ENCODE measurements around the gene SLC5A10. TPM values are rescaled to one million over a fixed set of nuclear protein-coding genes. Genes with fewer than 3 reads are reported as not detected.

The SLC5A10 gene
- polyA plus RNA-seq, 1 of the 3 experiments (the other 2 are of a cell fraction), result not detected

DNA sequence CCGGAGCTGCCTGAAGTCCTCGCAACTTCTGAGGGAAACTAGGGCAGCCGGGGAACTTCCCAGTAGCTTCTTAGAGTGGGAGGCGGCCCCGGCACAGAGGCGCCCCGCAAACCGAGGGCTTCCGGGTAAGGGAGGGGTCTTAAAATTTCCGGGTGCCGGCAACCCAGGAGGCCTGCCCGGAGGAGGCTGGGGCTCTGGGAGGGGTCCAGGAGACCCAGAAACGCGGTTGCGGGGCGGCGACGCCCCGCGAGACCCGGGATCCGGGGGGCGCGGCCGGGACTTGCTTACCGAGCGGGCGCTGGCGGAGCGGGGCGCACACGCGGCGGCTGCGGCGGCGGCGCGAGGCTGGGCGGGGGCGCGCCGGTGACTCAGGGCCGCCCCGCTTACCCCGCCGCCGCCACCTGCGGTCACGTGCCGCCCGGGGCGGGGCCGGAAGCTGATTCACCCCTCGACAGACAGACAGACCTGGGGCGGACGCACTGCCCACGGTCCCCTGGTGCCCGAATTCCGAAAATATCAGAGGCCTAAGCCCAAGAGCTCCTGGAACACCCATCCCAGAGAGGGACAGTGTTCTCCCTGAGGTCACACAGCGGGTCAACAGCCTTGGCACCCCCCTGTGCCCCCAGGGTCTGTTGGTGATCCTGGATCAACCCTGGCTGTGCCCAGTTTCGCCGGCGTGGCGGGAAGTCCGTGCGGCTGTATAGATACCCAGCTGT lies 52.6 kb downstream of the SLC5A10 start, which contains the start of gene FAM83G (continued):
- TF ChIP-seq, protein P1, sequence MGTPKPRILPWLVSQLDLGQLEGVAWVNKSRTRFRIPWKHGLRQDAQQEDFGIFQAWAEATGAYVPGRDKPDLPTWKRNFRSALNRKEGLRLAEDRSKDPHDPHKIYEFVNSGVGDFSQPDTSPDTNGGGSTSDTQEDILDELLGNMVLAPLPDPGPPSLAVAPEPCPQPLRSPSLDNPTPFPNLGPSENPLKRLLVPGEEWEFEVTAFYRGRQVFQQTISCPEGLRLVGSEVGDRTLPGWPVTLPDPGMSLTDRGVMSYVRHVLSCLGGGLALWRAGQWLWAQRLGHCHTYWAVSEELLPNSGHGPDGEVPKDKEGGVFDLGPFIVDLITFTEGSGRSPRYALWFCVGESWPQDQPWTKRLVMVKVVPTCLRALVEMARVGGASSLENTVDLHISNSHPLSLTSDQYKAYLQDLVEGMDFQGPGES (IDR thresholded peaks at IDR 0.05; ENCODE audit: low read depth, low read length), result no peak
- TF ChIP-seq, protein P2, sequence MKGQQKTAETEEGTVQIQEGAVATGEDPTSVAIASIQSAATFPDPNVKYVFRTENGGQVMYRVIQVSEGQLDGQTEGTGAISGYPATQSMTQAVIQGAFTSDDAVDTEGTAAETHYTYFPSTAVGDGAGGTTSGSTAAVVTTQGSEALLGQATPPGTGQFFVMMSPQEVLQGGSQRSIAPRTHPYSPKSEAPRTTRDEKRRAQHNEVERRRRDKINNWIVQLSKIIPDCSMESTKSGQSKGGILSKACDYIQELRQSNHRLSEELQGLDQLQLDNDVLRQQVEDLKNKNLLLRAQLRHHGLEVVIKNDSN (IDR thresholded peaks at IDR 0.05; ENCODE audit: borderline replicate concordance, low read depth), result peak; percentile 93
- peak; percentile 81 for TF ChIP-seq FOSL2 (IDR thresholded peaks at IDR 0.05; ENCODE audit: borderline replicate concordance, low read depth)
- TF ChIP-seq ELF1 (IDR thresholded peaks at IDR 0.05), result peak; percentile 37; the same call in 1 of the 2 replicates
- TF ChIP-seq SMC3 (IDR thresholded peaks at IDR 0.05; ENCODE audit: low read depth, low read length), result no peak
- TF ChIP-seq GABPA (IDR thresholded peaks at IDR 0.05; ENCODE audit: low read depth), result peak; percentile 38; the same call in 1 of the 2 replicates
- TF ChIP-seq, protein P3, sequence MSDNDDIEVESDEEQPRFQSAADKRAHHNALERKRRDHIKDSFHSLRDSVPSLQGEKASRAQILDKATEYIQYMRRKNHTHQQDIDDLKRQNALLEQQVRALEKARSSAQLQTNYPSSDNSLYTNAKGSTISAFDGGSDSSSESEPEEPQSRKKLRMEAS (IDR thresholded peaks at IDR 0.05; ENCODE audit: low read depth), result peak; percentile 41; the same call in 1 of the 2 replicates
- no peak; the same call in 1 of the 2 replicates for TF ChIP-seq POLR2AphosphoS5 (IDR thresholded peaks at IDR 0.05; ENCODE audit: low read depth, low read length)
- TF ChIP-seq MEF2A (IDR thresholded peaks at IDR 0.05; ENCODE audit: borderline replicate concordance, low read depth), result no peak
- TF ChIP-seq NFIC (IDR thresholded peaks at IDR 0.05; ENCODE audit: borderline replicate concordance), result no peak
- TF ChIP-seq, protein P4, sequence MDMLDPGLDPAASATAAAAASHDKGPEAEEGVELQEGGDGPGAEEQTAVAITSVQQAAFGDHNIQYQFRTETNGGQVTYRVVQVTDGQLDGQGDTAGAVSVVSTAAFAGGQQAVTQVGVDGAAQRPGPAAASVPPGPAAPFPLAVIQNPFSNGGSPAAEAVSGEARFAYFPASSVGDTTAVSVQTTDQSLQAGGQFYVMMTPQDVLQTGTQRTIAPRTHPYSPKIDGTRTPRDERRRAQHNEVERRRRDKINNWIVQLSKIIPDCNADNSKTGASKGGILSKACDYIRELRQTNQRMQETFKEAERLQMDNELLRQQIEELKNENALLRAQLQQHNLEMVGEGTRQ (IDR thresholded peaks at IDR 0.05; ENCODE audit: borderline replicate concordance, low read depth, low read length), result peak; percentile 42; the same call in 1 of the 2 replicates
- TF ChIP-seq, protein P5, sequence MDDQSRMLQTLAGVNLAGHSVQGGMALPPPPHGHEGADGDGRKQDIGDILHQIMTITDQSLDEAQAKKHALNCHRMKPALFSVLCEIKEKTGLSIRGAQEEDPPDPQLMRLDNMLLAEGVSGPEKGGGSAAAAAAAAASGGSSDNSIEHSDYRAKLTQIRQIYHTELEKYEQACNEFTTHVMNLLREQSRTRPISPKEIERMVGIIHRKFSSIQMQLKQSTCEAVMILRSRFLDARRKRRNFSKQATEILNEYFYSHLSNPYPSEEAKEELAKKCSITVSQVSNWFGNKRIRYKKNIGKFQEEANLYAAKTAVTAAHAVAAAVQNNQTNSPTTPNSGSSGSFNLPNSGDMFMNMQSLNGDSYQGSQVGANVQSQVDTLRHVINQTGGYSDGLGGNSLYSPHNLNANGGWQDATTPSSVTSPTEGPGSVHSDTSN (IDR thresholded peaks at IDR 0.05), result no peak

DNA sequence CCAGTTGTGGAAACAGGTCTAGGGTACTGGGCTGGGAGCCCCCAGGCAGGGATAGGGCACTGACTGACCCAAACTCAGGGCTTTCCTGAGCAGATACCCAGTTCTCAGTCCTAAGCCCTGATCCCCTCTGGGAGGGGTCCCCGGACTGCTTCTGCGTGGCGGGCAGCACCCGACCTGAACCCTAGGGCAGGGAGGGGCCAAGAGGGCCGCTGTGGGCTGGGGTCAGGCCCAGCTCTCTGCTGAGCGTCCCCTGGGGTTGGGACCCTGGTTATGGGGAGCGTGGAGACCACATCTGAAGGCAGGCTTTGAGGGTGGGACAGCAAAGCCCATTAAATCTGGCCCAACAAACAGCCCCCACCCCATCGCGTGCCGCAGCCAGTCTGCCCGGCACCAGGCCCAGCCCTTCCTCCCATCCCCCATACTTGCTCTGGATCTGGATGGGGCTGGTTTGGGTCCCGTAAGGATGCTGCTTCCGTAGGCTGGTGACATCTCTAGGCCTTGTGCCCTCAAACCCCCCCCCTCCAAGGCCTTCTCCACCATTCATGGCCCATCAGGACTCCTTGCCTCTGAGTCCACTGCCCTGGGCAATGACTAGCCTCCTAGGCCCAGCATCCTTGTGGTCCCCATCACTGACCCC lies 53.3 kb downstream of the SLC5A10 start:
- ChIA-PET POLR2A (no interaction called here), CTCF (no interaction called here)

More for the DNA sequence above, 53.3 kb downstream of the SLC5A10 start:
- no peaks in the 10 kb centered on the region for H4K20me1 ChIP-seq (ENCODE audit: insufficient read depth)
- no peaks in the 10 kb centered on the region for H3K9me2 ChIP-seq
- peak overlapping the region; percentile 58 to 68; a peak in 1 of 4 replicates for H3K4me3 ChIP-seq (ENCODE audit: low read depth in 2 of 2, low read length in 1 of 2)
- no peaks in the 10 kb centered on the region for H3K9me3 ChIP-seq
- peak overlapping the region; percentile 13; the same call in 1 of the 2 replicates for H2AFZ ChIP-seq (ENCODE audit: low read depth)
- 0 out of 4 replicates have a peak overlapping the region, but pooled peaks of 1 of the 2 experiments have one; percentile 27 for H3K27ac ChIP-seq (ENCODE audit: low read depth in 2 of 2, low read length in 1 of 2)
- H3K4me2 ChIP-seq, result peak overlapping the region; percentile 79; the same call in 1 of the 2 replicates
- peaks cover 8 to 14% of the 10 kb centered on the region in 2 experiments; a peak in 2 of 4 replicates for H3K4me1 ChIP-seq (ENCODE audit: control insufficient read depth in 1 of 2, insufficient read depth in 2 of 2, low read depth in 1 of 2, low read length in 1 of 2)
- H3K79me2 ChIP-seq (ENCODE audit: insufficient read depth), result peaks cover 34% of the 10 kb centered on the region; the same call in 1 of the 2 replicates
- WGBS (ENCODE audit: low lambda C conversion rate), result 100% methylated on average over 1 of the region's 13 CpGs
- TF ChIP-seq GABPA (IDR thresholded peaks at IDR 0.05; ENCODE audit: low read depth) (no peak), RAD21 (IDR thresholded peaks at IDR 0.05; ENCODE audit: low read length) (no peak), TEAD4 (IDR thresholded peaks at IDR 0.05; ENCODE audit: borderline replicate concordance, insufficient read depth) (no peak), YY1 (IDR thresholded peaks at IDR 0.05; ENCODE audit: low read depth) (no peak), FOXJ3 (CRISPR knock-in tag; IDR thresholded peaks at IDR 0.05) (no peak), MXI1 (IDR thresholded peaks at IDR 0.05; ENCODE audit: low read depth, low read length) (no peak), SMC3 (IDR thresholded peaks at IDR 0.05; ENCODE audit: low read depth, low read length) (no peak), TCF12 (IDR thresholded peaks at IDR 0.05) (no peak)
- TF ChIP-seq, protein P4 (IDR thresholded peaks at IDR 0.05; ENCODE audit: borderline replicate concordance, low read depth, low read length), result no peak
- H3K27me3 ChIP-seq (ENCODE audit: insufficient read depth), result no peaks in the 10 kb centered on the region
- no peak for DNase-seq
- peak overlapping the region; percentile 80; the same call in 1 of the 2 replicates for H3K9ac ChIP-seq
- H3F3A ChIP-seq (replicated peaks; ENCODE audit: insufficient read depth), result peaks cover 15% of the 10 kb centered on the region
- H3K36me3 ChIP-seq (replicated peaks in 1 of 2; ENCODE audit: control insufficient read depth in 1 of 2, insufficient read depth in 2 of 2, low read length in 1 of 2), result peaks cover 0 to 3% of the 10 kb centered on the region in 2 experiments
